ENCODE data around the gene GRB2.

Gene GRB2

DNA sequence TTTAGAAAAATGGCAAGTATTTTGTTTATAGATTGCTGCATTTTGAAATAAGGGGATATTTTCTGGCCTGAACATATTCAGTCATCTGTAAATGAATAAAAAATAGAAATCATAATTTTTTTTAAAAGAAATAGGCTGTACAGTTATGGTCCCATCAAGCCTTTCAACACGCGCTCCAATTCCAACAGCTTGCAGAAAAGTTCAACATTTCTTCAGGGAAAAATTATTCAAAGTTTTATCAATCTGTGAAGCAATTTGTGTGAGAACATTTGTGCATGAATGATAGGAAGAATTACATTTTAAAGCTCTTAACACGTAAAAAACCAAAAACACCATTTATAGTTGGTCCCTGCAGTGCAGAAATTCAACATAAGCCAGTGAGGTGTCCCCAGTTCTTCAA, 65.5 kb downstream of the GRB2 start:
- H3K4me3 Mint-ChIP-seq = peak overlapping the region; percentile 55
- H3K9me3 Mint-ChIP-seq (ENCODE audit: low read depth) = no peaks in the 10 kb centered on the region
- no peaks in the 10 kb centered on the region for H3K27me3 Mint-ChIP-seq
- no peaks in the 10 kb centered on the region for H3K36me3 Mint-ChIP-seq
- H3K27ac Mint-ChIP-seq = peak overlapping the region; percentile 83
- peaks cover 82% of the 10 kb centered on the region for H3K4me1 Mint-ChIP-seq (ENCODE audit: low read depth)

DNA sequence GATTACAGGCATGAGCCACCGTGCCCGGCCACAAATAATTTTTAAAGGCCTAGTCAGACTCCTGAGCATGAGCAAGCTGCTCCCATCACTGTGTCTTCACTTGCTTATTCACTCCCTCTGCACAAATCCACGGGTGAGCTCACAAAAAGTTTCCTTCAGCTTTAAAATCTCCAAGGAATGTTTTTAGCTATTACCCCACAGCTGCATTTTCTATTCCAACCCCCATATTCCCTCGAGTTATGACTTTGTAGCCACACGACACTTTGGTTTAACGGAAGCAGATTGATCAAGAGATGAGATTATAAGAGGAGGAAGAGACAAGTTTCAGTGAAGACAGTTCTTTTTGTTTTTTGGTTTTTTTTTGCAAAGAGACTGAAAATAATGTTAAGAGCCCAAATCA, 67.1 kb downstream of the GRB2 start:
- no peaks in the 10 kb centered on the region for H3K9me3 Mint-ChIP-seq (ENCODE audit: low read depth)
- H3K4me3 Mint-ChIP-seq = peak overlapping the region; percentile 55
- H3K27me3 Mint-ChIP-seq = no peaks in the 10 kb centered on the region
- H3K27ac Mint-ChIP-seq = peak overlapping the region; percentile 81
- H3K4me1 Mint-ChIP-seq (ENCODE audit: low read depth) = peaks cover 76% of the 10 kb centered on the region
- H3K36me3 Mint-ChIP-seq = no peaks in the 10 kb centered on the region

DNA sequence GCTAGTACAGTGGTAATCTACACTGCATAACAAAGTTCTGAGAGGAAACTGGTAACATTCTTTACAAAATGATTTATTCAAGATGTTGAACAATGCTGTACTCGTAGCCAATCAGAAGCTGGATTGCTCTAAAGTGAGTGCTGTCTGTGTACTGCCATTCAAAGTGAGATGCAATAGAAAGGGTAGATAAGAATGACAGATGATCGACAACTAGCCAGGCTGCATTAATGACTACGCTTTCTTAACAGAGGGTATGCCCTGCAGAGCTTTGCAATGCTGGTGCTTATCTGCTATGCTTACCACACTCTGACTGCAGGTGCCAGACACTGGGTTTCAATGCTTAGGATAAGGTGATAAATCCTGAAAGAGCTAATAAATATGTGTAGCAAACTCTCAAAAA, 70.2 kb downstream of the GRB2 start:
- H3K36me3 Mint-ChIP-seq = no peaks in the 10 kb centered on the region
- H3K27me3 Mint-ChIP-seq = no peaks in the 10 kb centered on the region
- H3K9me3 Mint-ChIP-seq (ENCODE audit: low read depth) = no peaks in the 10 kb centered on the region
- peaks cover 70% of the 10 kb centered on the region for H3K4me1 Mint-ChIP-seq (ENCODE audit: low read depth)
- no peak overlapping the region for H3K4me3 Mint-ChIP-seq
- H3K27ac Mint-ChIP-seq = peak overlapping the region; percentile 42

DNA sequence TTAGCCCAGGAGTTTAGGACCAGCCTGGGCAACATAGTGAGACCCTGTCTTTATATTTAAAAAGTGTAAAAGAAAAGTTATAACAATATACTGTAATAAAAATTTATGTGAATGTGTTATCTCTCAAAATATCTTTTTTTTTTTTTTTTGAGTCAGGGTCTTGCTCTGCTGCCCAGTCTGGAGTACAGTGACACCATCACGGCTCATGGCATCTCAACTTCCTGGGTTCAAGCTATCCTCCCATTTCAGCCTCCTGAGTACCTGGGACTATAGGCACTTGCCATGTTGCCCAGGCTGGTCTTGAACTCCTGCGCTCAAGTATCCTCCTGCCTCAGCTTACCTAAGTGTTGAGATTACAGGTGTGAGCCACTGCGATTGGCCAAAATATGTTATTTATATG, 70.8 kb downstream of the GRB2 start:
- H3K27ac Mint-ChIP-seq = peak overlapping the region; percentile 42
- peaks cover 66% of the 10 kb centered on the region for H3K4me1 Mint-ChIP-seq (ENCODE audit: low read depth)
- H3K27me3 Mint-ChIP-seq = no peaks in the 10 kb centered on the region
- no peak overlapping the region for H3K4me3 Mint-ChIP-seq
- no peaks in the 10 kb centered on the region for H3K9me3 Mint-ChIP-seq (ENCODE audit: low read depth)
- H3K36me3 Mint-ChIP-seq = no peaks in the 10 kb centered on the region

DNA sequence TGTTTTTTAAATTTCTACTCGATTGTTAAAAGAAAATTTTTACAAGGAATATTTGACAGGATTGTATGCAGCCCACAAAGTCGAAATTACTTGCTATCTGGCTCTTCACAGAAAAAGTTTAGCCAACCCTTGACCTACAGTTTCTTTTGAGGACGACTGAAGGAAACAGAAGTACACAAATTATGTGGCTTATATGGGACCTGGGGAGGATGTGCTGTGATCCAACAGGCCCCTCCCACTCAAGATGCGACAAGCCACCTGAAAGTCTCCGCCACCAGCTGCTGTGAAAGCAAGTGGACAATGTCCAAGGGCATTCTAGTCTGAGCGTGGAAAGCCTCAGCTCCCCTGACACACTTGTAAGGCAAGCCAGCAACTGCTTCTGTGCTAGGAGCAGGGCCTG, 73.8 kb downstream of the GRB2 start:
- Mint-ChIP-seq H3K4me1 (ENCODE audit: low read depth) (peaks cover 61% of the 10 kb centered on the region), H3K27me3 (no peaks in the 10 kb centered on the region), H3K9me3 (ENCODE audit: low read depth) (no peaks in the 10 kb centered on the region), H3K27ac (peak overlapping the region; percentile 50), H3K36me3 (no peaks in the 10 kb centered on the region), H3K4me3 (no peak overlapping the region)

DNA sequence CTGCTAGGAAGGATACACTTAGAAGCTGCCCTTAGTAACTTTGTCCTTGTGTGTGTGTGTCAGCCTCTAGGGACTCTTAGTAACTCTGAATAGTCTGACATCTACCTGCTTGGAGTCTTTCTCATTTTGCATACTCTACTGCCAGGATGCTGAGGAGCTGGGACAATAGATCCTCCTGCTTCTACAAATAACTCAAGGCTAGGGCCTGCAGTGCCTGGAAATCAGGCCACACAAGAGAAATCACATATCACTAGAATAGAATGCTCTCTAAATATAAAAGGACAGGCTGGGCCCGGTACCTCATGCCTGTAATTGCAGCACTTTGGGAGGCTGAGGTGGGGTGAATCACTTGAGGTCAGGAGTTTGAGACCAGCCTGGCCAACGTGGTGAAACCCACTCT, 77.7 kb downstream of the GRB2 start:
- H3K9me3 Mint-ChIP-seq (ENCODE audit: low read depth) = no peaks in the 10 kb centered on the region
- H3K4me1 Mint-ChIP-seq (ENCODE audit: low read depth) = peaks cover 48% of the 10 kb centered on the region
- no peak overlapping the region for H3K4me3 Mint-ChIP-seq
- H3K36me3 Mint-ChIP-seq = no peaks in the 10 kb centered on the region
- H3K27ac Mint-ChIP-seq = peak overlapping the region; percentile 46
- H3K27me3 Mint-ChIP-seq = no peaks in the 10 kb centered on the region

DNA sequence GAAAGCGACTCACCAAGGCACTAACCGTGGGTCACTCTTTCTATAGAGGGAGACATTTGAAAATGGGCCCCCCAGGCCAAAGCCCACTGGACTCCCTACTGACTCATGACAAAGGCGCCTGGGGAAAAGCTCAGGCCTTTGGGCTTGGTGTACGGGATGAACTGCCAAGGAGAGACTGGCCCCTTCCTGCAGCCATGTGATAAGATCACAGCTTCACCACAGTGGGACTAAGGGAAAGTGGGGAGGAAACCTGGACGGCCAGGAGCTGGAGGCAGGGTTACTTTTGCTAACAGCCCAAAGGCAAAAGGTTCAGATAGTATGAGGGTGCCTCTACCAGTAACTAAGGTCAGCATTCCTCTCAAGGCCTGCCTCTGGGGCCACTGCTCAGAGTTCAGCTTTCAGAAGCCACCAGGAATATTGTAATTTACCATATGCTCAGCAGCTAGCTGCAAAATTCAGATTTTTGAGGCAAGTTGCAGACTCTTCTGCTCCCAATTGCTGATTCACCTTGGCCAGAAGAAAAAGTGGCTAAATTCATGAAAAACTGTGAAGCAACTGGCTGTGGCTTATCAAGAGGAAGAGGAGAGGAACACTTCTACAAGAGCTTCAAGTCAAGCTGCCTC, 79.1 kb downstream of the GRB2 start:
- H3K27ac Mint-ChIP-seq = peak overlapping the region; percentile 80
- H3K4me3 Mint-ChIP-seq = no peak overlapping the region
- H3K36me3 Mint-ChIP-seq = no peaks in the 10 kb centered on the region
- H3K27me3 Mint-ChIP-seq = no peaks in the 10 kb centered on the region
- peaks cover 35% of the 10 kb centered on the region for H3K4me1 Mint-ChIP-seq (ENCODE audit: low read depth)
- no peaks in the 10 kb centered on the region for H3K9me3 Mint-ChIP-seq (ENCODE audit: low read depth)

DNA sequence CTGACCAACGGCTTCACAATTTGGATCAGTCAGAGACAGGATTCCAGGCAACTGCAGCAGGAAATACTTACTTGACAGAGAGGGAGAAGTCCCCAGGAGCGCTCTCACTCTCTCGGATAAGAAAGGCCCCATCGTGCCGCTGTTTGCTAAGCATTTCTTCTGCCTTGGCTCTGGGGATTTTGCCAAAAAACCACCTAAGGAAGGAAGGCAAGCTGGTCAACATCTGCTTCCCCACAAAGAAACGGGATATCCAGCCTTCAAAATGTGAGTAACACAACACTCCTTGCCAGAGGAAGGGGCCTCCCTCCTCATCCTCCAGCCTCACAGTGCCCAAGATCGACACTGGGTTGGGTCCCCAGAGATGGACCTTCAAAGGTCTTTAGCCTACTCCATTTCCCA, 79.7 kb downstream of the GRB2 start:
- H3K9me3 Mint-ChIP-seq (ENCODE audit: low read depth) = no peaks in the 10 kb centered on the region
- no peaks in the 10 kb centered on the region for H3K36me3 Mint-ChIP-seq
- H3K27me3 Mint-ChIP-seq = no peaks in the 10 kb centered on the region
- H3K4me3 Mint-ChIP-seq = no peak overlapping the region
- H3K27ac Mint-ChIP-seq = peak overlapping the region; percentile 80
- peaks cover 31% of the 10 kb centered on the region for H3K4me1 Mint-ChIP-seq (ENCODE audit: low read depth)

DNA sequence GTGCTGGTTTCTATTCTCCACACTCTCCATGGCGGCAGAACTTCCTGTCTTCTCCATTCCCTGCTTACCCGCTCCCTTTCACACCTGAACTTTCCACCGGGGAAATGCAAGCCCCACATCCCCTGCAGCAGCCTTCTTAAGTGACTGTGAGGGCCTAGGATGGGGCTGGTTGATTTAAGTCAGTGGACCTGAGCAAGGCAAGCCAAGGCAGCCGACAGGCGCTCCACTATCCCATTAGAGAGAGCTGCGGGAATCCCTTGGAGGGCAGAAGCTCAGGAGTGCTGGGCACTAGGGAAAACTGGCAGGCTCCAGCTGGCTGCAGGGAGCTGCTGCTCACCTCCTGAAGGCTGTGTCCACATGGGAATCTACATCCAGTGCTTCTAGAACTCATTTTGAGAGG, 80.1 kb downstream of the GRB2 start:
- H3K4me3 Mint-ChIP-seq = no peak overlapping the region
- peak overlapping the region; percentile 54 for H3K27ac Mint-ChIP-seq
- no peaks in the 10 kb centered on the region for H3K36me3 Mint-ChIP-seq
- H3K27me3 Mint-ChIP-seq = no peaks in the 10 kb centered on the region
- H3K4me1 Mint-ChIP-seq (ENCODE audit: low read depth) = peaks cover 29% of the 10 kb centered on the region
- no peaks in the 10 kb centered on the region for H3K9me3 Mint-ChIP-seq (ENCODE audit: low read depth)

DNA sequence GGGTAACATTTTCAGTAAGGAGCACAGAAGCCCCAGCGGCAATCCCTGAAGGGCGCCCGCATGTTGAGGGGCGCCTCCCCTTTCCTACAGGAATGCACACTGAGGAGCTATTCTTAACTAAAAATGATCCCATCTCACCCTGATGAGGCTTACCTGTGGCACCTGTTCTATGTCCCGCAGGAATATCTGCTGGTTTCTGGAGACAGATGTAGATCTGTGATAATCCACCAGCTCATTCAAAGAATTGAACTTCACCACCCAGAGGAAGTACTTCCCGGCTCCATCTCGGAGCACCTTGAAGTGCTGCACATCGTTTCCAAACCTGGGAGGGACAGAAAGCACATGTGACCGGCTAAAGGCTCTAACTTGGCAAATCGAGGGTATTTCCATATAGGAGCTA, 84.0 kb downstream of the GRB2 start:
- no peaks in the 10 kb centered on the region for H3K36me3 Mint-ChIP-seq
- no peaks in the 10 kb centered on the region for H3K27me3 Mint-ChIP-seq
- H3K9me3 Mint-ChIP-seq (ENCODE audit: low read depth) = no peaks in the 10 kb centered on the region
- H3K4me1 Mint-ChIP-seq (ENCODE audit: low read depth) = peaks cover 20% of the 10 kb centered on the region
- H3K4me3 Mint-ChIP-seq = no peak overlapping the region
- H3K27ac Mint-ChIP-seq = peak overlapping the region; percentile 34

DNA sequence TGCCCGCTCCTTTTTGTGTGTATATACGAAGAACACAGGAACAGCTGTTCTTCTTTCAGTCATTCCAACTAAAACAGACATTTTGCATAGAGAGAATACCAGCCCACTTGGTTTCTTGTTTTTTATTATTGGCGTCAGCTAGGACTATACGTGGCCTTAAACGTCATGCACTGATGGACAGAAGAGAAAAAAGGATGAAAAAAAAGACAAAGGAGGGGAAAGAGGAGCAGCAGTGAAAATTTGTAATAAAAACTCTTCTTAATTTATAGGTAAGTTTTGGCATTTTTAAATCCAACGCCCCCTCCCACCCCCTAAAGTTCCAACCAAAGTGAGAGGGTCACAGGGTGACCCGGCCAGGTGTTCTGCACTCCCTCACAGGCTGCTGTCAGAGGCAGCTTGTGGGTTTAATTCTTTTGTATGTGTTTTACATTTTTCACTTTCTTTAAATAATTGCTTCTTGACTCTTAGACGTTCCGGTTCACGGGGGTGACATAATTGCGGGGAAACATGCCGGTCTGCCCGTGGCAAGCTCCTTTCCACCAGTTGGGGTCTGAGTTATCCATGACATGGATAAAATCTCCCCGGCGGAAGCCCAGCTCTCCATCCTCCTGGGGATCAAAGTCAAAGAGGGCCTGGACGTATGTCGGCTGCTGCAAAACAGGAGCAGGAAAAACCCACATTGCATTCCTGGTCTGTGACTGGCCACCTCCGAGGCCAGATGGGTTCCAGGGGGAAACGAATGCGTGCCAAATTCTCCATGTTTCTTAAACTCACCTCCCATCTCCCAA, 85.4 kb downstream of the GRB2 start:
- H3K27me3 Mint-ChIP-seq = no peaks in the 10 kb centered on the region
- peaks cover 16% of the 10 kb centered on the region for H3K4me1 Mint-ChIP-seq (ENCODE audit: low read depth)
- H3K27ac Mint-ChIP-seq = no peak overlapping the region
- H3K4me3 Mint-ChIP-seq = no peak overlapping the region
- no peaks in the 10 kb centered on the region for H3K36me3 Mint-ChIP-seq
- no peaks in the 10 kb centered on the region for H3K9me3 Mint-ChIP-seq (ENCODE audit: low read depth)

DNA sequence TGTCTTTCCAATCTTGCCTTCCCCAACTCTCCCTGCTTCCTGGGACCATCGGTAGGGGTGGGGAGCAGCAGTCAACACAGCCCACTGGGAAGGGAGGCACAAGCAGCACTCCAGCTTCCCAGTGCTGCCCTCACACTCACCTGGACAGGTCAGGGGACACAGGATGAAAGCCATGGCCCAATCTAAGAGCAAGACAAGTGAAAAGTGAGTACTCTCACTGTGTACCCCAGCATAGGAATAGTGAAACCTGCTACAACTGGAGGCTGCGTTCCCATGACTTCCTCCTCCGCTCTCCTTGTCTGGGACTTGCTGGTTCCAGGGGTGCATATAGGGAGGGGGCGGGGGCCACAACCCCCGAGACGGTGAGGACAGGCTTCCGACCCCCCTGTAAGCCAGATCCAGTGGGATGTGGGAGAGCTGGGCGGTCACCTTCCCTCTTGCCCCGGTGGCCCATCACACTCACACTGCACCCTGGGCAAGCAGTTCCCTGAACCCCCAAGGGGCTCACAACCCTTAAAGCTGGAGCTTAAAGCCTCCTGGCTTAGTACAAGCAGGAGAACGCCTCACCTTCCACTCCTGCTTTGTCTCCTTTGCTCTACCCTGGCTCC, 86.8 kb downstream of the GRB2 start:
- Mint-ChIP-seq H3K27ac (peak overlapping the region; percentile 16), H3K36me3 (no peaks in the 10 kb centered on the region), H3K4me3 (no peak overlapping the region), H3K4me1 (ENCODE audit: low read depth) (peaks cover 17% of the 10 kb centered on the region), H3K9me3 (ENCODE audit: low read depth) (no peaks in the 10 kb centered on the region), H3K27me3 (no peaks in the 10 kb centered on the region)

DNA sequence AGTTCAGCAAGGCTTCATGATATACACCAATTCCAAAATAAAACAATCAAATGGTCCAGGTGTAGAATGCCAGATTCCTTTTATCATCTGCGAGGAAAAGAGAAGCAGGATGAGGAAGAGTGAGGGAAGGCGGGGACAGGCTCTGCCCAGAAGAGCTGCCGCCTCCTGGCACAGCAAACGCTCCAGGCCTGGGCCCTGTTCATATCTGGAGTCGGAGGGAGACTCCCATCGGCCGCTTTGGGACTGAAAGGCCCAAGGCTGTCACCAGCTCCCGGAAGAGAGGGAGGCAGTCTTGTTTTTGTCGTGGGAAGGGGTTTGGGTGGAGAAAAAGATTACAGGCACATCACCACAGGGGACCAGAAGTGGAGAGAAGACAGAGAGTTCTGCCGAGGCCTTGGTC, 87.3 kb downstream of the GRB2 start:
- Mint-ChIP-seq H3K4me3 (no peak overlapping the region), H3K4me1 (ENCODE audit: low read depth) (peaks cover 14% of the 10 kb centered on the region), H3K27me3 (no peaks in the 10 kb centered on the region), H3K9me3 (ENCODE audit: low read depth) (no peaks in the 10 kb centered on the region), H3K27ac (no peak overlapping the region), H3K36me3 (no peaks in the 10 kb centered on the region)

DNA sequence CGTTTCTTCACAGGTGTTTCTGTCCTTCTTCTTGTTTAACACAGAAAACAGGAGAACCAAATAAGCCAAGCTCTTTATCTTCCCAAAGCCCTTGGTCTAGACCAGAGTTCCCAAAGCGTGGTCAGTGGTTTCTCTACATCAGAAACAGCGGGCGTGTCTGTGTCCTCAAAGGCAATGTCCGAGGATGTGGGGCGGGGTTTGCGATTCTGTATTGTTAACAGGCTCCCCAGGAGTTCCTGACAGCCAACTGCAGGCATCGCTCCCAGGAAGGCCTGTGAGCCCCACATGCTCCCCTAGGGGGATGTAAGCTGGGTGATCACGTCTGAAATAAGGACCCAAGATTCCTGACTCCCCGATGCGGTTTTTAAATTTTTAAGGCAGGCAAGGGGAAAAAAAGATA, 87.8 kb downstream of the GRB2 start:
- Mint-ChIP-seq H3K36me3 (no peaks in the 10 kb centered on the region), H3K9me3 (ENCODE audit: low read depth) (no peaks in the 10 kb centered on the region), H3K4me3 (no peak overlapping the region), H3K27me3 (no peaks in the 10 kb centered on the region), H3K4me1 (ENCODE audit: low read depth) (peaks cover 12% of the 10 kb centered on the region), H3K27ac (peak overlapping the region; percentile 58)

DNA sequence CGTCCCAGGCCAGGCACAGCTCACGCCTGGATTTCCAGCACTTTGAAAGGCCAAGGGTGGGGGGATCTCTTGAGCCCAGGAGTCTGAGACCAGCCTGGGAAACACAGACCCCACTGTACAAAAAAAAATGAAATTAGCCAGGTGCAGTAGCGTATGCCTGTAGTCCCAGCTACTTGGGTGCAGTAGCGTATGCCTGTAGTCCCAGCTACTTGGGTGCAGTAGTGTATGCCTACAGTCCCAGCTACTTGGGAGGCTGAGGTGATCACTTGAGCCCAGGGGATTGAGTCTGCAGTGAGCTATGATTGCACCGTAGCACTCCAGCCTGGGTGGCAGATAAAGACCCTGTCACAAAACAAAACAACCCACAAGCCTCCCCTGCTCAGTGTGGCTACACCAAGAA, 89.2 kb downstream of the GRB2 start:
- Mint-ChIP-seq H3K9me3 (ENCODE audit: low read depth) (no peaks in the 10 kb centered on the region), H3K4me3 (no peak overlapping the region), H3K27ac (peak overlapping the region; percentile 58), H3K36me3 (no peaks in the 10 kb centered on the region), H3K27me3 (no peaks in the 10 kb centered on the region), H3K4me1 (ENCODE audit: low read depth) (peaks cover 14% of the 10 kb centered on the region)
